ENCODE results near the gene NAB2. TPM values are rescaled to one million over a fixed set of nuclear protein-coding genes. Genes with fewer than 3 reads are reported as not detected.
"Not testable (repeated sequence)": the region's sequence is repeated elsewhere in the genome, so short reads cannot be mapped to it uniquely, and the experiment has no call there.

NAB2 gene
- total and polyA plus RNA-seq, 2 of the 8 experiments (the other 6 are each of a cell fraction or from before 2014, with no cell fraction given), result 20.9 to 23.5 TPM

- H3K18ac ChIP-seq (ENCODE audit: extremely low read depth, low read length); H3K4ac ChIP-seq (replicated peaks; ENCODE audit: insufficient read length, low read depth, low read length); H3K27ac ChIP-seq (ENCODE audit: low read depth, low read length); H3K9ac ChIP-seq (replicated peaks in 1 of 4; ENCODE audit: extremely low read depth in 1 of 4, low read depth in 3 of 4, low read length in 3 of 4); H2BK120ac ChIP-seq (replicated peaks; ENCODE audit: low read depth, low read length); FAIRE-seq; H3K27me3 ChIP-seq (replicated peaks in 1 of 4; ENCODE audit: control insufficient read depth in 3 of 4, extremely low read depth in 1 of 4, insufficient read depth in 3 of 4, low read length in 3 of 4); H3K79me2 ChIP-seq (ENCODE audit: control insufficient read depth in 1 of 2, insufficient read depth in 2 of 2, low read length in 2 of 2); H4K8ac ChIP-seq (ENCODE audit: extremely low read depth, insufficient read depth, low read length); DNase-seq (ENCODE audit: low read depth in 1 of 2, low spot score in 2 of 2); H4K5ac ChIP-seq (ENCODE audit: insufficient read length, low read depth, low read length); H3K14ac ChIP-seq (ENCODE audit: insufficient read length); H2BK12ac ChIP-seq (ENCODE audit: low read depth, low read length); H3K4me2 ChIP-seq (ENCODE audit: insufficient read depth in 1 of 2, low read depth in 2 of 2, low read length in 2 of 2); H2BK15ac ChIP-seq (ENCODE audit: low read length); H3K79me1 ChIP-seq (ENCODE audit: low read depth, low read length); H4K20me1 ChIP-seq (replicated peaks in 1 of 2; ENCODE audit: control insufficient read depth in 1 of 2, insufficient read depth in 2 of 2, low read length in 2 of 2); H3K56ac ChIP-seq (replicated peaks; ENCODE audit: insufficient read length, low read depth, low read length); H3K23me2 ChIP-seq (ENCODE audit: low read depth, low read length); H2BK20ac ChIP-seq (ENCODE audit: low read length); H2BK5ac ChIP-seq (ENCODE audit: low read depth, low read length); H3K23ac ChIP-seq (ENCODE audit: insufficient read length); H3K4me1 ChIP-seq (replicated peaks in 1 of 4; ENCODE audit: control insufficient read depth in 3 of 4, insufficient read depth in 4 of 4, low read length in 3 of 4); H2AFZ ChIP-seq (ENCODE audit: low read length); H3K9me3 ChIP-seq (ENCODE audit: insufficient read depth in 2 of 2, low read depth in 1 of 2, low read length in 1 of 2); H4K91ac ChIP-seq (replicated peaks; ENCODE audit: insufficient read length, low read length); H3K4me3 ChIP-seq (ENCODE audit: extremely low read depth in 1 of 4, insufficient read depth in 2 of 4, low read depth in 3 of 4, low read length in 4 of 4); H2AK5ac ChIP-seq (ENCODE audit: low read depth, low read length): not testable (repeated sequence)
- CTCF ChIA-PET (ENCODE audit: partially characterized antibody), result interaction anchor here (1.0 to 7.5 kb wide), 2 partner anchors 9 to 59 kb away, joined by 3 to 77 read pairs; no protein-coding TSS in a partner anchor
- POLR2A ChIA-PET (ENCODE audit: partially characterized antibody), result interaction anchor here (1.0 to 1.9 kb wide), 6 partner anchors 8 to 37 kb away, joined by 3 to 10 read pairs (median 4); partner anchors contain the start of gene TAC3
- 98% methylated on average over 4 of the region's 4 CpGs; no CpG with 5 or more reads in 1 of the 2 experiments for WGBS, 2 experiments (ENCODE audit: extremely low coverage in 1 of 2, insufficient coverage in 1 of 2, insufficient read length in 1 of 2, insufficient replicate concordance in 2 of 2, low coverage in 1 of 2, low lambda C conversion rate in 2 of 2, missing lambda C conversion rate in 1 of 2)
- peaks cover 0 to 32% (median 15%) of the 10 kb centered on the region in 4 experiments; a peak in 6 of 8 replicates for H3K36me3 ChIP-seq (ENCODE audit: control insufficient read depth in 2 of 4, insufficient read depth in 4 of 4, low read length in 3 of 4)
Observed at GRCh38 chr12:57053146-57053545, 35.8 kb upstream of the NAB2 start.

GRCh38 chr12:57053901-57054300 lies 35.0 kb upstream of the NAB2 start:
- H4K91ac ChIP-seq (replicated peaks; ENCODE audit: insufficient read length, low read length); H4K8ac ChIP-seq (ENCODE audit: extremely low read depth, insufficient read depth, low read length); H3K56ac ChIP-seq (replicated peaks; ENCODE audit: insufficient read length, low read depth, low read length); H2BK120ac ChIP-seq (replicated peaks; ENCODE audit: low read depth, low read length); H3K14ac ChIP-seq (ENCODE audit: insufficient read length); H3K79me1 ChIP-seq (ENCODE audit: low read depth, low read length); H2BK20ac ChIP-seq (ENCODE audit: low read length); H3K79me2 ChIP-seq (ENCODE audit: control insufficient read depth in 1 of 2, insufficient read depth in 2 of 2, low read length in 2 of 2); FAIRE-seq; H3K4ac ChIP-seq (replicated peaks; ENCODE audit: insufficient read length, low read depth, low read length); H3K23me2 ChIP-seq (ENCODE audit: low read depth, low read length); H3K4me2 ChIP-seq (ENCODE audit: insufficient read depth in 1 of 2, low read depth in 2 of 2, low read length in 2 of 2); H2BK12ac ChIP-seq (ENCODE audit: low read depth, low read length); H3K27ac ChIP-seq (ENCODE audit: low read depth, low read length); H3K4me1 ChIP-seq (replicated peaks in 1 of 4; ENCODE audit: control insufficient read depth in 3 of 4, insufficient read depth in 4 of 4, low read length in 3 of 4); H3K18ac ChIP-seq (ENCODE audit: extremely low read depth, low read length); H4K5ac ChIP-seq (ENCODE audit: insufficient read length, low read depth, low read length); H3K9ac ChIP-seq (replicated peaks in 1 of 4; ENCODE audit: extremely low read depth in 1 of 4, low read depth in 3 of 4, low read length in 3 of 4); H2AFZ ChIP-seq (ENCODE audit: low read length); H3K23ac ChIP-seq (ENCODE audit: insufficient read length); POLR2A ChIA-PET (ENCODE audit: partially characterized antibody); H4K20me1 ChIP-seq (replicated peaks in 1 of 2; ENCODE audit: control insufficient read depth in 1 of 2, insufficient read depth in 2 of 2, low read length in 2 of 2); H2AK5ac ChIP-seq (ENCODE audit: low read depth, low read length); DNase-seq (ENCODE audit: low read depth in 1 of 2, low spot score in 2 of 2); H3K4me3 ChIP-seq (ENCODE audit: extremely low read depth in 1 of 4, insufficient read depth in 2 of 4, low read depth in 3 of 4, low read length in 4 of 4); H2BK15ac ChIP-seq (ENCODE audit: low read length); H3K27me3 ChIP-seq (replicated peaks in 1 of 4; ENCODE audit: control insufficient read depth in 3 of 4, extremely low read depth in 1 of 4, insufficient read depth in 3 of 4, low read length in 3 of 4); H3K9me3 ChIP-seq (ENCODE audit: insufficient read depth in 2 of 2, low read depth in 1 of 2, low read length in 1 of 2); H2BK5ac ChIP-seq (ENCODE audit: low read depth, low read length): not testable (repeated sequence)
- WGBS, 2 experiments (ENCODE audit: extremely low coverage in 1 of 2, insufficient coverage in 1 of 2, insufficient read length in 1 of 2, insufficient replicate concordance in 2 of 2, low coverage in 1 of 2, low lambda C conversion rate in 2 of 2, missing lambda C conversion rate in 1 of 2), result 94% methylated on average over 4 of the region's 4 CpGs; no CpG with 5 or more reads in 1 of the 2 experiments
- peaks cover 5 to 39% (median 22%) of the 10 kb centered on the region in 4 experiments; a peak in 7 of 8 replicates for H3K36me3 ChIP-seq (ENCODE audit: control insufficient read depth in 2 of 4, insufficient read depth in 4 of 4, low read length in 3 of 4)
- CTCF ChIA-PET (ENCODE audit: partially characterized antibody), result interaction anchor here (1.3 kb wide), 1 partner anchor 15 kb away, joined by 3 read pairs; no protein-coding TSS in a partner anchor
